Panc1 (cell line): ENCODE measurements around the gene DENND2A. TPM values are rescaled to one million over a fixed set of nuclear protein-coding genes. Genes with fewer than 3 reads are reported as not detected.

Experiments used
- ATAC-seq: fragments of 200-7000 bp; cut with Tn5 transposase; 2 replicates; pipeline ENCODE4 v1.9.1; 2020; ENCODE audit warnings: mild to moderate bottlenecking, moderate library complexity
- BruUV-seq: library from RNA; stranded (reverse); fragments of 400-500 nt; replicated peaks from 2 replicates; lab custom pipeline; 2021; lab: Mats Ljungman, UMichigan
- CTCF ChIA-PET: fragments of 300-600 bp; sonication (Branson Sonifier 250); formaldehyde crosslinking; loops from one replicate; lab custom pipeline; 2022; ENCODE audit warnings: antibody characterized with exemption; lab: Charles Lee
- POLR2A ChIA-PET: fragments of 300-600 bp; sonication (Branson Sonifier 250); formaldehyde crosslinking; loops from one replicate; lab custom pipeline; 2022; ENCODE audit warnings: antibody characterized with exemption; lab: Charles Lee
- DNase-seq: peaks from one replicate; pipeline ENCODE4 v3.0.0-alpha.2; 2010; ENCODE audit warnings: low read depth, low spot score
- H3K27ac ChIP-seq: 2 replicates; pipeline ENCODE4 v1.5.1; 2011; ENCODE audit warnings: mild to moderate bottlenecking, low read length, inconsistent platforms
- H3K27me3 ChIP-seq: fragments of 200-500 bp; sonication (Bioruptor generic); 2 replicates; pipeline ENCODE4 v1.6.0; 2014; ENCODE audit warnings: low read length, inconsistent platforms; ENCODE audit not compliant: control insufficient read depth, insufficient read depth
- H3K36me3 ChIP-seq: fragments of 200-500 bp; sonication (Bioruptor generic); 2 replicates; pipeline ENCODE4 v1.5.1; 2014; ENCODE audit warnings: inconsistent platforms, mild to moderate bottlenecking, low read length, moderate library complexity; ENCODE audit not compliant: control insufficient read depth, insufficient read depth
- H3K4me1 ChIP-seq: 2 replicates; pipeline ENCODE4 v1.5.1; 2011; ENCODE audit warnings: inconsistent platforms, mild to moderate bottlenecking, low read length, moderate library complexity; ENCODE audit not compliant: control insufficient read depth, insufficient read depth
- H3K4me3 ChIP-seq, 2 experiments: 2 replicates each; pipeline ENCODE4 v1.5.1; 2011 to 2012; ENCODE audit warnings: low read depth in 2 of 2, low read length in 2 of 2, mild to moderate bottlenecking in 2 of 2, inconsistent platforms in 1 of 2, moderate library complexity in 1 of 2
- H3K9me3 ChIP-seq: fragments of 200-500 bp; sonication (Bioruptor generic); 2 replicates; pipeline ENCODE4 v1.5.1; 2014; ENCODE audit warnings: low read depth, mild to moderate bottlenecking, inconsistent platforms, low read length, moderate library complexity; ENCODE audit not compliant: control insufficient read depth, insufficient read depth
- CTCF ChIP-seq: fragments of 450-650 bp; IDR thresholded peaks from 2 replicates; pipeline ENCODE4 v1.5.1; 2017; ENCODE audit warnings: mild to moderate bottlenecking
- POLR2AphosphoS5 ChIP-seq: IDR thresholded peaks from 2 replicates; pipeline ENCODE4 v1.6.1; 2012; ENCODE audit warnings: mild to moderate bottlenecking, low read depth, low read length, moderate library complexity
- REST ChIP-seq, 2 experiments: IDR thresholded peaks; 2 replicates each; pipeline ENCODE4 v1.6.1; 2011 to 2012; ENCODE audit warnings: low read depth in 2 of 2, control low read depth in 1 of 2, low read length in 1 of 2, mild to moderate bottlenecking in 1 of 2, moderate library complexity in 1 of 2; ENCODE audit not compliant: insufficient read depth in 1 of 2
- SIN3A ChIP-seq: IDR thresholded peaks from 2 replicates; pipeline ENCODE4 v1.6.1; 2012; ENCODE audit warnings: low read depth, mild to moderate bottlenecking, low read length, moderate library complexity, borderline replicate concordance; ENCODE audit not compliant: insufficient read depth
- TCF7L2 ChIP-seq: IDR thresholded peaks from 2 replicates; pipeline ENCODE4 v1.6.1; 2011; ENCODE audit warnings: mild to moderate bottlenecking, low read depth, low read length, inconsistent platforms
- in situ Hi-C: cut with HindIII; loops from 2 replicates; pipeline ENCODE4 v1.10.0; 2016; ENCODE audit warnings: low sequenced_read_pairs, low pct_unique_long_range_greater_than_20kb
- intact Hi-C: fragments of 100-400 bp; cut with micrococcal nuclease; formaldehyde crosslinking; loops from one replicate; pipeline ENCODE4 v1.10.0; 2022; ENCODE audit not compliant: unreplicated experiment
- total RNA-seq: library from RNA; stranded (reverse); gene quantifications from one replicate; pipeline ENCODE4 v1.2.1, GENCODE V29; 2021; ENCODE audit not compliant: unreplicated experiment

DENND2A gene
- total RNA-seq, 1 experiment from 2014 or later, result 1.4 TPM

- Histone ChIP-seq H3K9me3 (no peaks in the 10 kb centered on the region), H3K27me3 (no peaks in the 10 kb centered on the region), H3K4me1 (no peaks in the 10 kb centered on the region; the same call in 1 of the 2 replicates), H3K27ac (peak within 1 kb of the TSS; percentile 34), H3K36me3 (no peaks in the 10 kb centered on the region), H3K4me3 (peak within 1 kb of the TSS; percentile 64 to 78)
- TF ChIP-seq SIN3A (no peak), TCF7L2 (no peak), REST (IDR thresholded peaks at IDR 0.05; ENCODE audit: insufficient read depth in 1 of 2, low read depth in 2 of 2, low read length in 1 of 2) (no peak), CTCF (no peak), POLR2AphosphoS5 (no peak)
- in situ Hi-C loops, result no loop called here
- no TSS peak for BruUV-seq
- intact Hi-C loops, result loop anchor here (10.0 kb wide), 1 partner anchor 312 kb away; no protein-coding TSS in a partner anchor
- DNase-seq (no peak), ATAC-seq (peak; percentile 89)
- ChIA-PET CTCF (no interaction called here), POLR2A (interaction anchor here (0.6 kb wide), 1 partner anchor 144 kb away, joined by 3 read pairs; no protein-coding TSS in a partner anchor)
Observed at GRCh38 chr7:140672382-140673062, 31.9 kb upstream of the DENND2A start, which contains the start of gene ADCK2. Gene ADCK2 (plus strand): TSS chr7:140672945. CDS start chr7:140673331, 386 bp downstream.

- Histone ChIP-seq H3K4me1 (no peaks in the 10 kb centered on the region; the same call in 1 of the 2 replicates), H3K27me3 (no peaks in the 10 kb centered on the region), H3K9me3 (no peaks in the 10 kb centered on the region), H3K4me3 (no peak overlapping the region; a peak in 1 of 4 replicates), H3K27ac (no peak overlapping the region), H3K36me3 (no peaks in the 10 kb centered on the region)
- ATAC-seq, result no peak
- intact Hi-C loops (loop anchor here (10.0 kb wide), 1 partner anchor 313 kb away; no protein-coding TSS in a partner anchor), in situ Hi-C loops (no loop called here)
- CTCF ChIA-PET, result no interaction called here
- no TSS peak for BruUV-seq
- POLR2A ChIA-PET, result no interaction called here
- no peak for TF ChIP-seq REST (IDR thresholded peaks at IDR 0.05; ENCODE audit: insufficient read depth in 1 of 2, low read depth in 2 of 2, low read length in 1 of 2)
- TF ChIP-seq SIN3A, result no peak
- no peak for TF ChIP-seq CTCF
- TF ChIP-seq POLR2AphosphoS5, result no peak
- TF ChIP-seq TCF7L2, result no peak
- DNase-seq, result no peak
Observed at GRCh38 chr7:140671966-140672365, 31.4 kb upstream of the DENND2A start.
